ENCODE results near the gene CDIP1.

- no peak for TF ChIP-seq CTCF (IDR thresholded peaks at IDR 0.05)
- TF ChIP-seq POLR2AphosphoS5 (IDR thresholded peaks at IDR 0.05) = no peak
Observed at GRCh38 chr16:4570688-4571321, 32.2 kb upstream of the CDIP1 start.

Measured in upper lobe of left lung (tissue), 4 donors.